Testis (tissue), 3 donors: Measurements from ENCODE around the gene RHOV. TPM values are rescaled to one million over a fixed set of nuclear protein-coding genes. Genes with fewer than 3 reads are reported as not detected.

ENCODE experiments used
- DNase-seq: peaks from one replicate; pipeline ENCODE4 v3.0.0-alpha.2; 2019
- H3K27ac ChIP-seq, 2 donors: fragments of 200-600 bp; sonication (generic); one replicate each; pipeline ENCODE4 v1.5.1; 2019
- H3K27me3 ChIP-seq: fragments of 200-600 bp; sonication (generic); one replicate; pipeline ENCODE4 v1.5.1; 2019
- H3K36me3 ChIP-seq: fragments of 200-600 bp; sonication (generic); one replicate; pipeline ENCODE4 v1.5.1; 2017; ENCODE audit warnings: low read depth; ENCODE audit errors: missing control alignments
- H3K4me1 ChIP-seq: fragments of 200-600 bp; sonication (generic); one replicate; pipeline ENCODE4 v1.5.1; 2019
- H3K4me3 ChIP-seq, 2 donors: fragments of 200-600 bp; sonication (generic); one replicate each; pipeline ENCODE4 v1.5.1; 2017 to 2019
- H3K9me3 ChIP-seq: fragments of 200-600 bp; sonication (generic); one replicate; pipeline ENCODE4 v1.5.1; 2017
- CTCF ChIP-seq, 3 experiments: fragments of 450-650 bp in 2 of 3; fragments of 200-600 bp in 1 of 3; sonication (generic) in 1 of 3; IDR thresholded peaks; one replicate each; pipeline ENCODE4 v1.5.1; 2016 to 2019; ENCODE audit warnings: antibody characterized with exemption in 3 of 3, mild to moderate bottlenecking in 2 of 3, moderate library complexity in 1 of 3
- POLR2A ChIP-seq: fragments of 450-650 bp; IDR thresholded peaks from one replicate; pipeline ENCODE4 v1.6.1; 2017; ENCODE audit warnings: antibody characterized with exemption, mild to moderate bottlenecking, moderate library complexity
- WGBS, 2 donors: methylation state at CpG; one replicate each; pipeline ENCODE4 v1.1.5; 2018; 5-methylcytosine and 5-hydroxymethylcytosine counted together
- intact Hi-C: fragments of 100-400 bp; cut with DNase I; formaldehyde crosslinking; loops from one replicate; pipeline ENCODE4 v1.15.1; 2023; ENCODE audit warnings: low total_unique reads
- polyA plus RNA-seq: library from polyadenylated mRNA; stranded (reverse); fragments of 350-450 nt; fragmentation: Illumina TruSeq; extraction: RNeasy Lipid Tissue Mini Kit (QIAGEN cat#74804); gene quantifications from one replicate; pipeline ENCODE4 v1.2.3, GENCODE V29; 2014; ENCODE audit warnings: low read depth, low replicate concordance; ENCODE audit not compliant: insufficient read depth
- total RNA-seq, 2 donors: library from RNA; depleted of rRNA; stranded (reverse); fragments of >200 nt; gene quantifications; one replicate each; pipeline ENCODE4 v1.2.3, GENCODE V29; 2016

The RHOV gene
- total and polyA plus RNA-seq, 3 donors from 2014 or later, result 0.24 to 0.91 (median 0.50) TPM

- Histone ChIP-seq H3K4me1 (peaks cover 5% of the 10 kb centered on the region), H3K9me3 (no peaks in the 10 kb centered on the region), H3K27ac (no peak overlapping the region), H3K36me3 (no peaks in the 10 kb centered on the region), H3K27me3 (no peaks in the 10 kb centered on the region), H3K4me3 (no peak overlapping the region)
- TF ChIP-seq CTCF (IDR thresholded peaks at IDR 0.05) (no peak), POLR2A (no peak)
- DNase-seq, result no peak
- 92 to 100% methylated on average over 2 to 36 of the region's 36 CpGs for WGBS, 2 donors
- intact Hi-C loops, result loop anchor here (10.0 kb wide), 1 partner anchor 284 kb away; no protein-coding TSS in a partner anchor
These were observed 26.4 kb upstream of the RHOV start for GRCh38 chr15:40900256-40901052.

GRCh38 chr15:40899536-40900207 is 25.6 kb upstream of the RHOV start:
- H3K9me3 ChIP-seq, result no peaks in the 10 kb centered on the region
- no peak overlapping the region for H3K4me3 ChIP-seq
- TF ChIP-seq CTCF (IDR thresholded peaks at IDR 0.05) (no peak), POLR2A (no peak)
- no peak for DNase-seq
- H3K27me3 ChIP-seq, result no peaks in the 10 kb centered on the region
- peaks cover 10% of the 10 kb centered on the region for H3K4me1 ChIP-seq
- intact Hi-C loops, result loop anchor here (10.0 kb wide), 1 partner anchor 285 kb away; no protein-coding TSS in a partner anchor
- 91 to 95% methylated on average over 21 to 33 of the region's 33 CpGs for WGBS, 2 donors
- H3K36me3 ChIP-seq, result no peaks in the 10 kb centered on the region
- H3K27ac ChIP-seq, result no peak overlapping the region

GRCh38 chr15:40894681-40895448 is 20.8 kb upstream of the RHOV start:
- DNase-seq, result peak; percentile 57
- Histone ChIP-seq H3K27ac (peak overlapping the region; percentile 84 to 96), H3K27me3 (no peaks in the 10 kb centered on the region), H3K36me3 (no peaks in the 10 kb centered on the region), H3K9me3 (no peaks in the 10 kb centered on the region), H3K4me1 (peaks cover 10% of the 10 kb centered on the region), H3K4me3 (peak overlapping the region; percentile 84 to 92)
- 1 to 2% methylated on average over 18 to 30 of the region's 33 CpGs for WGBS, 2 donors
- TF ChIP-seq POLR2A (no peak), CTCF (IDR thresholded peaks at IDR 0.05) (peak; percentile 21 to 53 (median 52))
- intact Hi-C loops, result no loop called here

- 1% methylated on average over 41 to 55 of the region's 55 CpGs for WGBS, 2 donors
- H3K36me3 ChIP-seq, result no peaks in the 10 kb centered on the region
- peak; percentile 99 for DNase-seq
- intact Hi-C loops, result no loop called here
- H3K9me3 ChIP-seq, result no peaks in the 10 kb centered on the region
- peak within 1 kb of the TSS; percentile 84 to 96 for H3K27ac ChIP-seq
- TF ChIP-seq POLR2A, result peak; percentile 22
- TF ChIP-seq CTCF (IDR thresholded peaks at IDR 0.05), result peak; percentile 94 to 99 (median 98)
- H3K4me3 ChIP-seq, result peak within 1 kb of the TSS; percentile 84 to 92
- peaks cover 10% of the 10 kb centered on the region for H3K4me1 ChIP-seq
- H3K27me3 ChIP-seq, result no peaks in the 10 kb centered on the region
These were observed 20.0 kb upstream of the RHOV start, which contains the start of gene VPS18 for GRCh38 chr15:40893733-40894680. Gene VPS18, plus strand, starts transcription at chr15:40894450. Its CDS starts 319 bp downstream, at chr15:40894769.
